NT2/D1 (cell line): ENCODE results near the gene ACTR2.
"Not testable (repeated sequence)": the region's sequence is repeated elsewhere in the genome, so short reads cannot be mapped to it uniquely, and the experiment has no call there.

Experiments used
- DNase-seq: peaks from one replicate; pipeline ENCODE4 v3.0.0-alpha.2; 2011; ENCODE audit warnings: low read depth, low spot score
- H3K27me3 ChIP-seq: 2 replicates; pipeline ENCODE4 v1.6.0; 2011; ENCODE audit warnings: mild to moderate bottlenecking; ENCODE audit not compliant: insufficient read length, insufficient read depth
- H3K36me3 ChIP-seq: 2 replicates; pipeline ENCODE4 v1.6.1; 2011; ENCODE audit warnings: mild to moderate bottlenecking, low read length, mixed read lengths; ENCODE audit not compliant: insufficient read depth, insufficient read length
- H3K4me1 ChIP-seq: 2 replicates; pipeline ENCODE4 v1.5.1; 2011; ENCODE audit not compliant: insufficient read depth, insufficient read length
- H3K4me3 ChIP-seq: 2 replicates; pipeline ENCODE4 v1.5.1; 2011; ENCODE audit warnings: low read depth; ENCODE audit not compliant: insufficient read length
- H3K9ac ChIP-seq: 2 replicates; pipeline ENCODE4 v1.6.0; 2011; ENCODE audit warnings: low read depth; ENCODE audit not compliant: insufficient read length
- H3K9me3 ChIP-seq: 2 replicates; pipeline ENCODE4 v1.5.1; 2011; ENCODE audit warnings: mild to moderate bottlenecking, low read length; ENCODE audit not compliant: insufficient read depth
- SUZ12 ChIP-seq: IDR thresholded peaks from 2 replicates; pipeline ENCODE4 v1.6.1; 2011; ENCODE audit not compliant: insufficient read length, insufficient read depth; ENCODE audit errors: extremely low read depth
- YY1 ChIP-seq: IDR thresholded peaks from 2 replicates; pipeline ENCODE4 v1.6.1; 2011; ENCODE audit not compliant: insufficient read length, insufficient read depth
- ZNF274 ChIP-seq: IDR thresholded peaks from 2 replicates; pipeline ENCODE4 v1.6.1; 2011; ENCODE audit warnings: mild to moderate bottlenecking, low read depth, low read length

ACTR2 gene

GRCh38 chr2:65231892-65232477 is 4.4 kb downstream of the ACTR2 start:
- no peaks in the 10 kb centered on the region for H3K4me1 ChIP-seq
- H3K27me3 ChIP-seq, result no peaks in the 10 kb centered on the region
- H3K9ac ChIP-seq, result no peak overlapping the region
- TF ChIP-seq ZNF274 (no peak), YY1 (no peak), SUZ12 (no peak)
- H3K9me3 ChIP-seq, result no peaks in the 10 kb centered on the region
- peaks cover 30% of the 10 kb centered on the region for H3K36me3 ChIP-seq
- H3K4me3 ChIP-seq, result no peak overlapping the region
- DNase-seq, result no peak

- Histone ChIP-seq H3K27me3 (no peaks in the 10 kb centered on the region), H3K36me3 (peaks cover 30% of the 10 kb centered on the region), H3K9ac (no peak overlapping the region), H3K9me3 (no peaks in the 10 kb centered on the region), H3K4me1 (no peaks in the 10 kb centered on the region), H3K4me3 (no peak overlapping the region)
- no peak for DNase-seq
- TF ChIP-seq ZNF274 (no peak), YY1 (no peak), SUZ12 (no peak)
Measured at GRCh38 chr2:65232636-65233035, 5.0 kb downstream of the ACTR2 start.

- TF ChIP-seq YY1, result no peak
- TF ChIP-seq ZNF274, result no peak
- no peak for TF ChIP-seq SUZ12
- peaks cover 28% of the 10 kb centered on the region for H3K36me3 ChIP-seq
Measured at GRCh38 chr2:65240657-65241056, 13.0 kb downstream of the ACTR2 start.

GRCh38 chr2:65244452-65244851 is 16.8 kb downstream of the ACTR2 start:
- H3K4me3 ChIP-seq, H3K27me3 ChIP-seq, DNase-seq, H3K4me1 ChIP-seq, H3K9ac ChIP-seq, H3K9me3 ChIP-seq: not testable (repeated sequence)
- peaks cover 39% of the 10 kb centered on the region for H3K36me3 ChIP-seq

More at GRCh38 chr2:65240657-65241056, 13.0 kb downstream of the ACTR2 start:
- Histone ChIP-seq H3K4me1 (no peaks in the 10 kb centered on the region), H3K27me3 (no peaks in the 10 kb centered on the region), H3K4me3 (no peak overlapping the region), H3K9ac (no peak overlapping the region), H3K9me3 (no peaks in the 10 kb centered on the region)
- DNase-seq, result no peak

- Histone ChIP-seq H3K9me3 (no peaks in the 10 kb centered on the region), H3K27me3 (no peaks in the 10 kb centered on the region), H3K36me3 (peaks cover 36% of the 10 kb centered on the region), H3K9ac (no peak overlapping the region), H3K4me3 (no peak overlapping the region), H3K4me1 (no peaks in the 10 kb centered on the region)
- no peak for DNase-seq
- TF ChIP-seq ZNF274 (no peak), SUZ12 (no peak), YY1 (no peak)
Measured at GRCh38 chr2:65252640-65253039, 25.0 kb downstream of the ACTR2 start.

- H3K9me3 ChIP-seq, result no peaks in the 10 kb centered on the region
- H3K4me3 ChIP-seq, result no peak overlapping the region
- H3K36me3 ChIP-seq, result peaks cover 34% of the 10 kb centered on the region
- no peak overlapping the region for H3K9ac ChIP-seq
- TF ChIP-seq YY1, result no peak
- TF ChIP-seq SUZ12, result no peak
- TF ChIP-seq ZNF274, result no peak
- H3K4me1 ChIP-seq, result no peaks in the 10 kb centered on the region
- no peak for DNase-seq
- no peaks in the 10 kb centered on the region for H3K27me3 ChIP-seq
Measured at GRCh38 chr2:65255356-65255755, 27.7 kb downstream of the ACTR2 start.

GRCh38 chr2:65256054-65256453 is 28.4 kb downstream of the ACTR2 start:
- TF ChIP-seq YY1, result no peak
- TF ChIP-seq SUZ12, result no peak
- TF ChIP-seq ZNF274, result no peak
- Histone ChIP-seq H3K4me1 (no peaks in the 10 kb centered on the region), H3K9me3 (no peaks in the 10 kb centered on the region), H3K9ac (no peak overlapping the region), H3K36me3 (peaks cover 30% of the 10 kb centered on the region), H3K27me3 (no peaks in the 10 kb centered on the region), H3K4me3 (no peak overlapping the region)
- no peak for DNase-seq

GRCh38 chr2:65257866-65258265 is 30.2 kb downstream of the ACTR2 start:
- not testable (repeated sequence) for H3K27me3 ChIP-seq, DNase-seq, H3K4me3 ChIP-seq, H3K9ac ChIP-seq, H3K9me3 ChIP-seq, H3K4me1 ChIP-seq
- H3K36me3 ChIP-seq, result peaks cover 36% of the 10 kb centered on the region
